PFSK-1 (cell line): ENCODE results near the gene PRODH.

Source experiments
- FOXP2 ChIP-seq: optimal IDR thresholded peaks from 2 replicates; pipeline ENCODE3; 2011; ENCODE audit warnings: borderline replicate concordance, control low read depth, inconsistent platforms; ENCODE audit not compliant: insufficient read depth; ENCODE audit errors: extremely low read length, extremely low read depth
- POLR2AphosphoS5 ChIP-seq: IDR thresholded peaks from 2 replicates; pipeline ENCODE4 v1.6.1; 2012; ENCODE audit warnings: low read depth, mild to moderate bottlenecking, control low read depth, low read length, moderate library complexity
- REST ChIP-seq, 2 experiments: IDR thresholded peaks; 2 replicates each; pipeline versions ENCODE4 v1.6.1 to v1.8.0; 2011 to 2012; ENCODE audit warnings: low read depth in 2 of 2, low read length in 2 of 2, control low read depth in 1 of 2, inconsistent platforms in 1 of 2, mild to moderate bottlenecking in 1 of 2, moderate library complexity in 1 of 2; ENCODE audit not compliant: insufficient read depth in 1 of 2
- SIN3A ChIP-seq: IDR thresholded peaks from 2 replicates; pipeline ENCODE4 v1.6.1; 2012; ENCODE audit warnings: mild to moderate bottlenecking, low read length, moderate library complexity, borderline replicate concordance; ENCODE audit not compliant: insufficient read depth
- TAF1 ChIP-seq: IDR thresholded peaks from 2 replicates; pipeline ENCODE4 v1.6.1; 2012; ENCODE audit warnings: low read length, control low read depth, borderline replicate concordance; ENCODE audit not compliant: insufficient read depth

- TF ChIP-seq POLR2AphosphoS5 = no peak
- no peak for TF ChIP-seq REST (IDR thresholded peaks at IDR 0.05; ENCODE audit: insufficient read depth in 1 of 2, low read depth in 2 of 2, low read length in 2 of 2)
- TF ChIP-seq TAF1 = no peak
- no peak for TF ChIP-seq SIN3A
- TF ChIP-seq FOXP2 = no peak
These were observed 15.9 kb upstream of the PRODH start for GRCh38 chr22:18952022-18952421.
